ENCODE measurements around the gene DNAJC7. TPM values are rescaled to one million over a fixed set of nuclear protein-coding genes. Genes with fewer than 3 reads are reported as not detected.

The DNAJC7 gene
- 100 to 1,000 TPM in 1 of 2 donors, 10 to 100 TPM in 1; 82.7 to 103 TPM for total RNA-seq

- intact Hi-C loops (cut with DNase I): no loop called here
- Histone ChIP-seq H3K27ac (peak within 1 kb of the TSS; percentile 85), H3K4me3 (peak within 1 kb of the TSS; percentile 77), H3K27me3 (no peaks in the 10 kb centered on the region), H3K36me3 (no peaks in the 10 kb centered on the region), H3K9ac (ENCODE audit: low read depth in 2 of 2, low read length in 2 of 2) (peak within 1 kb of the TSS; percentile 97 to 99), H3K4me1 (peaks cover 13% of the 10 kb centered on the region), H3K9me3 (no peaks in the 10 kb centered on the region)
- peak; percentile 90 for DNase-seq
- no peak for TF ChIP-seq CTCF (IDR thresholded peaks at IDR 0.05)
Measured at GRCh38 chr17:42016941-42017865, at the start of gene DNAJC7. Gene DNAJC7 (minus strand): TSS chr17:42017439. CDS start chr17:42017416, 23 bp downstream.

GRCh38 chr17:42065201-42065600, 48.0 kb upstream of the DNAJC7 start:
- Histone ChIP-seq H3K27me3 (no peaks in the 10 kb centered on the region), H3K9me3 (no peaks in the 10 kb centered on the region), H3K4me1 (no peaks in the 10 kb centered on the region), H3K4me3 (no peak overlapping the region), H3K9ac (ENCODE audit: low read depth in 2 of 2, low read length in 2 of 2) (no peak overlapping the region), H3K36me3 (no peaks in the 10 kb centered on the region), H3K27ac (no peak overlapping the region)
- no peak for TF ChIP-seq CTCF (IDR thresholded peaks at IDR 0.05)
- DNase-seq: no peak
- intact Hi-C loops (cut with DNase I): loop anchor here (5.0 kb wide), 2 partner anchors 37 to 52 kb away; no protein-coding TSS in a partner anchor

- Histone ChIP-seq H3K27ac (no peak overlapping the region), H3K27me3 (no peaks in the 10 kb centered on the region), H3K4me1 (no peaks in the 10 kb centered on the region), H3K4me3 (no peak overlapping the region), H3K9ac (ENCODE audit: low read depth in 2 of 2, low read length in 2 of 2) (no peak overlapping the region), H3K36me3 (no peaks in the 10 kb centered on the region), H3K9me3 (no peaks in the 10 kb centered on the region)
- no peak for DNase-seq
- TF ChIP-seq CTCF (IDR thresholded peaks at IDR 0.05): no peak
- intact Hi-C loops (cut with DNase I): no loop called here
Measured at GRCh38 chr17:42062681-42063080, 45.4 kb upstream of the DNAJC7 start.

GRCh38 chr17:42061646-42062487, 44.6 kb upstream of the DNAJC7 start:
- Histone ChIP-seq H3K36me3 (no peaks in the 10 kb centered on the region), H3K27ac (no peak overlapping the region), H3K9me3 (no peaks in the 10 kb centered on the region), H3K27me3 (no peaks in the 10 kb centered on the region), H3K9ac (ENCODE audit: low read depth in 2 of 2, low read length in 2 of 2) (no peak overlapping the region), H3K4me1 (no peaks in the 10 kb centered on the region), H3K4me3 (no peak overlapping the region)
- DNase-seq: no peak
- intact Hi-C loops (cut with DNase I): no loop called here
- no peak for TF ChIP-seq CTCF (IDR thresholded peaks at IDR 0.05)

GRCh38 chr17:42060231-42060630, 43.0 kb upstream of the DNAJC7 start:
- DNase-seq: peak; percentile 55
- Histone ChIP-seq H3K4me1 (no peaks in the 10 kb centered on the region), H3K9me3 (no peaks in the 10 kb centered on the region), H3K36me3 (no peaks in the 10 kb centered on the region), H3K27me3 (no peaks in the 10 kb centered on the region), H3K9ac (ENCODE audit: low read depth in 2 of 2, low read length in 2 of 2) (no peak overlapping the region), H3K4me3 (no peak overlapping the region), H3K27ac (no peak overlapping the region)
- no peak for TF ChIP-seq CTCF (IDR thresholded peaks at IDR 0.05)
- intact Hi-C loops (cut with DNase I): no loop called here

Measured in colonic mucosa (tissue), 4 donors.